Measurements from ENCODE around the gene RBM43.

Gene RBM43

GRCh38 chr2:151230627-151231140 is 31.0 kb downstream of the RBM43 start:
- no peak for DNase-seq

DNA sequence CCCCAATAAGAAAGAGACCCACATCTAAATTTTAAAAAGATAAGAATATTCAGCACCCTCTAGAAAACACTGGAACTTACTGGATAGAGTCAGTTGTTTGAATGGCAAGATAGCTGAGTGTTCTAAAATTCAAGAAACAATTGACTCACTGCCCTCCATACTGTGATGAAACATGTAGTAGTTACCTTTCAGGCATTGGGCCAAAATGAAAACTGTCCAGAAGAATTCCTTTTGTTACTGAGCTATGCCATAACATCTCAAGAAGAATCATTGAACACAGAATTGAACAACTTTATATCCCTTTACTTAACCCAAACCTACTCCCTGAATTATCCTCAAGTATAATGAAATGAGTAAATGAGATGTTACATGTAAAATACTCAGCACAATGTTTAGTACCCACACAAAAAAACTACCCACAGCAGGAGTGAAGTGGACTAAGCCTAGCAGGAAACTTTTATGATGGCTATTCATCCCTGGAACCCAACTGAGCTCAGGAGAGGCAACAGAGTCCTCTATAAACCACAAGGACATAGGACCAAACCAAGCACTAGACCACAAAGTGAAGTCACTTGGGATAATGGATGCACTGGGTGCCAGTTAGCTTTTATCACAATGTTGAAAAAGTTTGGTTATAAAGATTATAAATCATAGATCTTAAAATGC is 32.7 kb downstream of the RBM43 start:
- DNase-seq, result no peak

DNA sequence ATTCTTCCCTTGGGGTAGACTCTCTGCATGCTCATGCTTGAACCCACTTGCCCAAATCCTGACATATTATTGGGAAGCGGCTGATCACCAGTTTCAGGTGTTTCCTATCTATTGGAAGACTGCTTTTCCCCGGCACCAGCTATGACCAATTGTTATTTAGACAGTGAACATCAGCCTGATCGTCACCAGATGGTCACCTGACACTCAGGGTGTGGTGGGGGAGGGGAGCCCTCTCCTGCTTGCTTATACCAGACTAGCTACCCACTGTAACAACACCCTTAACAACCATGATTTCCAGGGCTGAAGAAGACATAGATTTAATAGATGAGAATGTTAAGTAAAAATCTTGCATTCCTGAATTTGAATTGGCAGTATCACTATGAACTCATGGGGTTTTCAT is 44.3 kb downstream of the RBM43 start:
- DNase-seq, result no peak

DNA sequence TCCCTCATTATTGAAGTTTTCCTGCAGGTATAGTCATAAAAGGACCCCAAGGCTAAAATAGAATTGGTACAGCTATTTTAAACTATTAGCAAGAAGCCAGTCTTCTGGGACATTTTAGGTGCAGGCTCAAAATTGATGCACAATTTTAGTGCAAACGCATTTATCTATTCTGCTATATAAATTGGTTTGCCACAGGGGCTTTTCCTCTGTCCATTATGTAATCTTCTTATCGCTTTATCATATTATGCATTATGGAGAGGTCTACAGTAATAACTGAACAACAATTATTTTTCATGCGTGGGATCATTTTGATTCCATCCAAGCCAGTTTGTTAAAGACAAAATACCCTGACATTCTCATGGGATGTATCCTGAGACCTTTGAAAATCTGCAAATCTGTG is 54.6 kb downstream of the RBM43 start:
- no peak for DNase-seq

DNA sequence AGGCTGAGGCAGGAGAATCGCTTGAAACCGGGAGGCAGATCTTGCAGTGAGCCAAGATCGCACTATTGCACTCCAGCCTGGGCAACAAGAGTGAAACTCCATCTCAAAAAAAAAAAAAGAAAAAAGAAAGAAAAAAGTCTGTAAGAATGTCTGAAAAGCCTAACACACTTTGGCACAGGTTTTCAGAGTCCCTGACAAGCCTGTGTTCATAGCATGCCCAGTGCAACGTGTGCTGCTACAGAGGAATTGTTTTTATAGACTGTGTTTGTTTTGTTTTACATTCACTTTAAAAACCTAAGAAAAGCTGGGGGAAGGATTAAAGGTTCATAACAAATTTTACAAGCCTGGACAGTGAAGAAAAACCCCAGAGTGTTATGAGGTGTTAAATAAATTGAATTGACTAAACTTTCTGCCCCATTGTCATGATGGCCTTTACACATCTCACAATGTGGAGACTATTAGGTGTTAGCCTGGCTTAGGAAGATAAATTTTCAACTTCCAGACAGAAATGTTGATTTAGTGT is 55.2 kb downstream of the RBM43 start:
- no peak for DNase-seq

GRCh38 chr2:151205571-151205970 is 56.1 kb downstream of the RBM43 start:
- no peak for DNase-seq

DNA sequence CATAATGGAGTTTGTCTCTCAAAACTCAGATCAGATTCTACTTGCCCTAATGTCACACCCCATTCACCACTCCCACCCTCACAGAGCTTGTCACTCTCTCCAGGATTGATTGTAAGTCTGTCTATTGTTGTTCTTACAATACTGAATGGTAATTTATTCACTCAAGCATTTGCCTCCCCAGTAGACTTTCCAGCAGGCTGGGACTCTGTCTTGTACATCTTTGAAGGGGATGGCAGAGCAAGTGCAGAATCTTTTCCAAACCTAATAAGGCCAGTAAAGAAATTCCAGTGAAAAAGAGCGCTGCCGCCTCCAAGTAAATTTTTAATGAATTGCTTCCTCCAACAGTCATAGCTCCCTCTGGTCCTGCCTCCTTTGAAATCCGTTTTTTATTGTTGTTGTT is 56.9 kb downstream of the RBM43 start:
- DNase-seq, result no peak

- no peak for DNase-seq
Measured at GRCh38 chr2:151200844-151201243, 60.8 kb downstream of the RBM43 start.

GRCh38 chr2:151200277-151200676 is 61.4 kb downstream of the RBM43 start:
- no peak for DNase-seq

DNA sequence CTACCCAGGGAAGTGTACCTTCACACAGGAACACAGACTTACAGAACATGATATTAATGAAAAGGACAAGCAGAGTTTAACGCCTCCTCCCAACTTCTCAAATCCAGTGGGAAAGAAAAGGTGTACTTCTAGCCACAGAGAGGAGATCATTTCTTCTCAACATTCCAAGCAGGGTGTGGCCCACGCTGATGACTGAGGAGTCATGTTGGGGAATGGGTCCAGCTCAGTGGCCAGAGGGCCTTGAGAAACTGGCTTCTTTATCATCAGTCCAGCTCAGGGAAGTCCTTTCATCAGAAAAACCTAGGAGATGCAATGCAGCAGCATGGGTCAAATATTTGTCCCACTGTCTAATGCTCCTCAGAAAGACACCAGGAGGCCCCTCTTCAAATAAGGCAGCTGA is 63.0 kb downstream of the RBM43 start:
- DNase-seq, result no peak
